ENCODE measurements around the gene MTREX. TPM values are rescaled to one million over a fixed set of nuclear protein-coding genes. Genes with fewer than 3 reads are reported as not detected.

The MTREX gene
- total and polyA plus RNA-seq, 2 of the 8 experiments (the other 6 are each of a cell fraction or from before 2014, with no cell fraction given): 16.0 to 130 TPM

DNA sequence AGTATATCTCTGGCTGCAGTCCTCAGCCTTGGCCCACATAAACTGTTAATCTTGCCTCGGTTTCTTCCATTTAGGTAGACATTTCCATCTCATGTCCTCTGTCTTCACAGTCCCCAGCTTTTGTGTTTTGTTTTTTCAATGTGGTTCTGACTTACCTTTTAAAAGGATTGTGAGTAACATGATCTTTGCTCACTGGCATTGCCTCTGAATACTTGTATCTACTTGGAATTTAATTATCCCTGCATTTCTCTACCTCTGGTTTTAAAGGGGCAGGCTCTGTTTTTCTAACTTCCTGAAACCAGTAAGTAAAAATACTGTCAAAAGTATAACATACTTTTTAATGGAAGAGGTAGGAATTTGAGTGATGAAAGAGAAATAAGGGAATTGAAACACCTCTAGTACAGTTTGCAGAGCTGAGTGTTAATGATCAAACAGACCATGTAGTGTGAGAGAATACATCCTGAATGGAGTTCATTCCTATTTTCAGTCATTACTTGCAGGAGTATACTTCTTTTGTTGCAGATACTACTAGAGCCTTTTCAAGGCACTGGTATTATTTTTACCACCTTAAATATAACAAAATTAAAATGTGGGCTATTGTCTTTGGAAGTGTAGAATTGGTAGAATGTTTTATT lies 62.6 kb downstream of the MTREX start:
- Histone ChIP-seq H2BK20ac (ENCODE audit: low read length) (no peak overlapping the region), H2BK5ac (ENCODE audit: low read depth, low read length) (no peak overlapping the region), H3K79me1 (ENCODE audit: low read depth, low read length) (no peaks in the 10 kb centered on the region), H3K4me2 (ENCODE audit: insufficient read depth in 1 of 2, low read depth in 2 of 2, low read length in 2 of 2) (no peak overlapping the region), H4K91ac (replicated peaks; ENCODE audit: insufficient read length, low read length) (no peak overlapping the region), H3K4ac (replicated peaks; ENCODE audit: insufficient read length, low read depth, low read length) (no peak overlapping the region), H3K23ac (ENCODE audit: insufficient read length) (no peak overlapping the region), H4K20me1 (replicated peaks in 1 of 2; ENCODE audit: control insufficient read depth in 1 of 2, insufficient read depth in 2 of 2, low read length in 2 of 2) (no peaks in the 10 kb centered on the region), H4K5ac (ENCODE audit: insufficient read length, low read depth, low read length) (no peak overlapping the region), H3K9me3 (ENCODE audit: insufficient read depth in 2 of 2, low read depth in 1 of 2, low read length in 1 of 2) (peaks cover 10 to 11% of the 10 kb centered on the region in 2 experiments; a peak in 2 of 4 replicates), H3K14ac (ENCODE audit: insufficient read length) (no peak overlapping the region), H3K18ac (ENCODE audit: extremely low read depth, low read length) (no peak overlapping the region), H2BK15ac (ENCODE audit: low read length) (no peak overlapping the region), H3K23me2 (ENCODE audit: low read depth, low read length) (no peaks in the 10 kb centered on the region), H4K8ac (ENCODE audit: extremely low read depth, insufficient read depth, low read length) (no peak overlapping the region), H2AK5ac (ENCODE audit: low read depth, low read length) (no peak overlapping the region), H3K9ac (replicated peaks in 1 of 4; ENCODE audit: extremely low read depth in 1 of 4, low read depth in 3 of 4, low read length in 3 of 4) (no peak overlapping the region), H2AFZ (ENCODE audit: low read length) (no peak overlapping the region), H3K27me3 (replicated peaks in 1 of 4; ENCODE audit: control insufficient read depth in 3 of 4, extremely low read depth in 1 of 4, insufficient read depth in 3 of 4, low read length in 3 of 4) (no peaks in the 10 kb centered on the region), H2BK120ac (replicated peaks; ENCODE audit: low read depth, low read length) (no peak overlapping the region), H2BK12ac (ENCODE audit: low read depth, low read length) (no peak overlapping the region), H3K27ac (ENCODE audit: low read depth, low read length) (no peak overlapping the region), H3K4me3 (ENCODE audit: extremely low read depth in 1 of 4, insufficient read depth in 2 of 4, low read depth in 3 of 4, low read length in 4 of 4) (no peak overlapping the region), H3K36me3 (ENCODE audit: control insufficient read depth in 2 of 4, insufficient read depth in 4 of 4, low read length in 3 of 4) (peaks cover 4 to 72% (median 36%) of the 10 kb centered on the region in 4 experiments; a peak in 7 of 8 replicates), H3K79me2 (ENCODE audit: control insufficient read depth in 1 of 2, insufficient read depth in 2 of 2, low read length in 2 of 2) (no peaks in the 10 kb centered on the region), H3K56ac (replicated peaks; ENCODE audit: insufficient read length, low read depth, low read length) (no peak overlapping the region), H3K4me1 (replicated peaks in 1 of 4; ENCODE audit: control insufficient read depth in 3 of 4, insufficient read depth in 4 of 4, low read length in 3 of 4) (no peaks in the 10 kb centered on the region)
- POLR2A ChIA-PET (ENCODE audit: partially characterized antibody): no interaction called here
- 85% methylated on average over 1 of the region's 1 CpG; no CpG with 5 or more reads in 1 of the 2 experiments for WGBS, 2 experiments (ENCODE audit: extremely low coverage in 1 of 2, insufficient coverage in 1 of 2, insufficient read length in 1 of 2, insufficient replicate concordance in 2 of 2, low coverage in 1 of 2, low lambda C conversion rate in 2 of 2, missing lambda C conversion rate in 1 of 2)
- FAIRE-seq: no peak
- no peak for DNase-seq (ENCODE audit: low read depth in 1 of 2, low spot score in 2 of 2)
- CTCF ChIA-PET (ENCODE audit: partially characterized antibody): interaction anchor here (0.5 to 1.8 kb wide), 2 partner anchors 32 to 212 kb away, joined by 3 to 4 read pairs; no protein-coding TSS in a partner anchor
- TF ChIP-seq SIX5 (IDR thresholded peaks at IDR 0.05; ENCODE audit: low read depth, low read length) (no peak), RNF2 (IDR thresholded peaks at IDR 0.05; ENCODE audit: borderline replicate concordance, low read depth, low read length, missing control alignments, poor library complexity, severe bottlenecking) (no peak), KDM5A (IDR thresholded peaks at IDR 0.05; ENCODE audit: low read length) (no peak), FOSL1 (IDR thresholded peaks at IDR 0.05; ENCODE audit: insufficient read depth, low read depth, low read length) (no peak)
